Stimulated activated CD4-positive, alpha-beta T cell treated with anti-CD3 and anti-CD28 coated beads, Interleukin-15, amount 100 ng/mL, for 48 hours (primary cell): ENCODE data around the gene PRSS3.
"Not testable (repeated sequence)": the region's sequence is repeated elsewhere in the genome, so short reads cannot be mapped to it uniquely, and the experiment has no call there.

ENCODE experiments used
- DNase-seq, 2 donors: peaks; one replicate each; pipeline ENCODE4 v3.0.0-alpha.2; 2020; ENCODE audit warnings: low read depth in 2 of 2

PRSS3 gene

GRCh38 chr9:33795281-33795680 is at the start of gene PRSS3:
PRSS3 (plus strand) TSS chr9:33795561; CDS start chr9:33795574, 13 bp downstream.
- DNase-seq, result no peak

GRCh38 chr9:33748633-33749304 is 46.6 kb upstream of the PRSS3 start:
- peak in 1 of 2 donors; percentile 5 for DNase-seq

- DNase-seq, result peak in 1 of 2 donors; percentile 30
Observed at GRCh38 chr9:33749305-33749654, 46.1 kb upstream of the PRSS3 start.

- DNase-seq, result no peak
Observed at GRCh38 chr9:33750307-33750838, 45.0 kb upstream of the PRSS3 start.

- DNase-seq, result no peak
Observed at GRCh38 chr9:33750839-33751339, 44.5 kb upstream of the PRSS3 start.

GRCh38 chr9:33751536-33752129 is 43.7 kb upstream of the PRSS3 start:
- DNase-seq, result no peak

GRCh38 chr9:33752130-33752637 is 43.2 kb upstream of the PRSS3 start:
- DNase-seq, result no peak

GRCh38 chr9:33752789-33753188 is 42.6 kb upstream of the PRSS3 start:
- not testable (repeated sequence) for DNase-seq

DNA sequence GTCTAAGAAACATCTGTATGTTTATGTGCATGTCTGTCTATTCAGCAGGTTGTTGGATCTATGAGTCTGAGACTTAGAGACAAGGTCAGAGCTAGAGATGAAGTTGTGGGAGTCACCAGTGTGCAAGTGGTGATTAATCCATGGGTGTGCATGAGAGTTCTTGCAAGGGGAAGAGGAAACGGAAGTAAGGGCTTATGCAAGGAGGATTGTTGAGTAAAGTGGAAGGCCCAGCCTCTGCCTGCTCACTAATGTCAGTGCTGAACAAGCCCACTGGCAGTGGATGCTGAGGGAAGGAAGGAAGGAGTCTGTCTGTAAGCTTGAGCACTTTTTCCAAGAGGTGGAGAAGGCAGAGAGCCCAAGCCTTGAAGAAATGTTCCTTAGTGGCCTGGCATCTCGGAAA is 35.7 kb upstream of the PRSS3 start:
- DNase-seq, result not testable (repeated sequence)

DNA sequence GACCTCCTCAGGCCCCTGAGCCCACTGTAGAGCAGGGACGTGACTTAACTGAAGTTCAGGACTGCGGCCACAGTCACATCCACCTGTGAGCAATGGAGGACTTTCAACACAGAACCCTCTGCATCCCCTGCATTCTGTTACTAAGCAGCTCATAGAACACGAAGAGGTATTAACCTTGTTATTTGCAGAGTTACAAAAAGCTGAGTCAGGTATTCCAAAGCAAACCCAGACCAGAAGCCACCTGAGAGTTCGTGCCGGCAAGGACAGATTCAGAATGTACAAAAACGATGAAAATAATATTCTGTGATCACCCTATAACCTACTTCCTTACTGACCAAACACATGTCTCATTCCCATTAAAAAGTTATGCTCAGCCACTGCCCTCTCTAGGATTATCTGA is 33.0 kb upstream of the PRSS3 start:
- no peak for DNase-seq

DNA sequence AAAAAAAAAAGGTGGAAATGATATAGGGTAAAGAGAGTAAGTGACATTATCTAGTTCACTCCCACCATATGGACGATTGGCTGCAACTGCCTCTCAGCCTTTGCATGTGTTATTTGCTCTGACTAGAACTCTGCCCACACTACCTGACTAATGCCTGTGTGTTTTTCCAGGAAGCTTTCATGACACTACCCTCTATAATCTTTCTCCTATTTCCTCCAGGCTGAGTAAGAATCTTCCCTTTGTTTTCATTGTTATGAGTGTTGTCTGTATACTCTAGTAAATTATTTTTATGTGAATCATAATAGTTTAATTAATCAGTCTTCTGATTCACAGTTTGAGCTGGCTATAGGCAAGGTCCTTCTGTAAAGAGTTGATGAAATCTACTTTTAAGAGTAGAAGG is 31.7 kb upstream of the PRSS3 start:
- DNase-seq, result not testable (repeated sequence)

GRCh38 chr9:33765411-33765810 is 29.9 kb upstream of the PRSS3 start:
- DNase-seq, result no peak

DNA sequence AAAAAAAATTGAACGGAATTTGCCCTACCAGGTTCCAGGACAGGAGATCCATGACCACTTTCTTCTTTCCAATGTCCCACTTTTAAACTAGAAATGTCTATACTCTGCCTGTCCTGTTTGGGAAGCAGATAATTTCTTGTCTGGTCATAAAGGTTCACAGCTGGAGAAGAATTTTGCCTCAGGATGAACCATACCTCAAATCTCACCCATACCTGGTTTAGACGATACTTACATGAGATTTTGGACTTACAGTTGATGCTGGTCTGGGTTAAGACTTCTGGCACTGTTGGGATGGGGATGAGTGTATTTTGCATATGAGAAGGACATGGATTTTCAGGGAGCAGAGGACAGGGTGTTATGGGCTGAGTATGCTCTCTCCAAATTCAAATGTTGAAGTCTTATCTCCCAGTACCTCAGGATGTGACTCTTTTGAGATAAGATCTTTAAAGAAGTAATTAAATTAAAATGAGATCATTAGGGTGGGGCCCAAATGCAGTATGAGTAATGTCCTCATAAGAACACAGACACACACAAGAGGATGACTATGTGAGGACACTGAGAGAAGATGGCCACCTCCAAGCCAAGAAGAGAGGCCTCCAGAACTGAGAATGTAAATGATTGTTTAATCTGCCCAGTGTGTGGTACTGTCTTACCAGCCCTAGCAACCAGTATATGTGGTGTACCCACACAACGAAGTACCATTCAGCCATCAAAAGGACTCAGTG is 25.0 kb upstream of the PRSS3 start:
- DNase-seq, result not testable (repeated sequence)

GRCh38 chr9:33773135-33773534 is 22.2 kb upstream of the PRSS3 start:
- not testable (repeated sequence) for DNase-seq

- DNase-seq, result not testable (repeated sequence)
Observed at GRCh38 chr9:33774074-33774659, 21.2 kb upstream of the PRSS3 start.

- no peak for DNase-seq
Observed at GRCh38 chr9:33776578-33776977, 18.8 kb upstream of the PRSS3 start.

- peak; percentile 13 to 31 for DNase-seq
Observed at GRCh38 chr9:33778700-33779351, 16.5 kb upstream of the PRSS3 start.

DNA sequence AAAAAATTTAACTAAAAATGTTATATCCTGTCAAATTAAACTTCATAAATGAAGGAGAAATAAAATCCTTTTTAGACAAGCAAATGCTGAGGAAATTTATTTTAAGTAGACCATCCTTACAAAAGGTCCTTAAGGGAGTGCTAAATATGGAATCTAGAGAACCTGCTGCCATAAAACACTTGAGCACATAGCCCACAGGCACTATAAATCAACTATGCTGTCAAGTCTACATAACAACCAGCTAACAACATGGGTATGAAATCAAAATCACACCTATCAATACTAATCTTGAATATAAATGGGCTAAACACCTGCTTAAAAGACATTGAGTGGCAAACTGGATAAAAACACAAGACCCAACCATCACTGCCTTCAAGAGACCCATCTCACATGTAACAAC is 15.1 kb upstream of the PRSS3 start:
- no peak for DNase-seq

GRCh38 chr9:33781736-33782135 is 13.6 kb upstream of the PRSS3 start:
- DNase-seq, result no peak

DNA sequence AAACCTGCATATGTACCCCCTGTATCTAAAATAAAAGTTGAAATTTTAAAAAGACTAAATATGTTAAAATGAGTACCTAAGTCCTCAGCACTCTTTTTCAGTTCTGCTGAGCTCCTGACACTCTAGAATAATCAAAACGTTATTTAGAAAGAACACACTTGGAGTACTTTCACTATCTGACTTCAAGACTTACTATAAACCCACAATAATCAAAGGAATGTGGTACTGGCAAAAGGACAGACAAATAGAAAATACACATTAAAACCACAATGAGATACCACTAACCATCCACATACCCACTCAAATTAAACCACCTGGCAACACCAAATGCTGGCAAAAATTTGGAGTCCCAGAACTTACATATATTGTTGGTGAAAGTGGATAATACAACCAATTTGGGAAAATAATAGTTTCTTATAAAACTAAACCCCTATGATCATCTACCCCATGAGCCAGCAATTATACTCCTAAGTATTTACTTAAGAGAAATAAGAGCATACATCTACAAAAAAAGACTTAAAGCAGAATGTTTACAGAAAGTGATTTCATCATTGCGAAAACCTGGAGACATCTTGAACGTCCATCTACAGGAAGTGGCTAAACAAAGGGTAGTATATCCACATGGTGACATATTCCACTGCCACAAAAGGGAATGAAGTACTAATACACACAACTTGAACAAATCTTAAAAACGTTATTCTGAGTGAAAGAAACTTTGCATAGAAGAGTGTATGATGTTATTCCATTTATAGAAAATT is 12.8 kb upstream of the PRSS3 start:
- DNase-seq, result no peak

GRCh38 chr9:33785914-33786313 is 9.4 kb upstream of the PRSS3 start:
- DNase-seq, result no peak
